ENCODE results near the gene PRKCH.
"Not testable (repeated sequence)": the region's sequence is repeated elsewhere in the genome, so short reads cannot be mapped to it uniquely, and the experiment has no call there.

Gene PRKCH

DNA sequence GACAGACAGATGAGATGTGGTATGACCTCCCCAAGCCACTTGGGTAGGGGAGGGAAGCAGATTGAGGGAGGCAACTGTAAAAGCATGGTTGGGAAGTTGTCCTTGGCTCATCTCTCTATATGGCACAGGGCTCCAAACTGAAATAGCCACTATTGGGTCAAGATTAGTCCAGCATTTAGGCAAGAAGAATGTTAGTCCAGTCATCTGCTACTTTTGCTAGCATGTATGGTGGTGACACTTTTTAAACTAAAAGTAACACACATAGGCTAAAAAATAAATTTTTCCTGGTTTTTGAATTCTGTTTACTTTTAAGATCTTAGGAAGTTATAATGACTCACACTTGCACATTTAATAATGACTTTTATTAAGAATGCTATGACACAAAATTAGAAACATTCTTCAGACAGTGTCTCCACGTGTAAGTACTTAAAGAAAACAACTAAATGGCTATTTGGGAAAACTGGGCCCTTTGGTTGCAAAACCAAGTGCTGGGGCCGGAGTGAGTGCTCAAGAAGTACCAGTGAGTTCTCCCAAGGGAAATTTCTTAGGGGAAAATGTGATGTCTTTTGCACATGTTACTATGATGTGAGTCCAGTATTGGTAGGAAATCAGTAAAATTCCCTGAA lies 194.9 kb downstream of the PRKCH start:
- DNase-seq (ENCODE audit: low spot score) = no peak

DNA sequence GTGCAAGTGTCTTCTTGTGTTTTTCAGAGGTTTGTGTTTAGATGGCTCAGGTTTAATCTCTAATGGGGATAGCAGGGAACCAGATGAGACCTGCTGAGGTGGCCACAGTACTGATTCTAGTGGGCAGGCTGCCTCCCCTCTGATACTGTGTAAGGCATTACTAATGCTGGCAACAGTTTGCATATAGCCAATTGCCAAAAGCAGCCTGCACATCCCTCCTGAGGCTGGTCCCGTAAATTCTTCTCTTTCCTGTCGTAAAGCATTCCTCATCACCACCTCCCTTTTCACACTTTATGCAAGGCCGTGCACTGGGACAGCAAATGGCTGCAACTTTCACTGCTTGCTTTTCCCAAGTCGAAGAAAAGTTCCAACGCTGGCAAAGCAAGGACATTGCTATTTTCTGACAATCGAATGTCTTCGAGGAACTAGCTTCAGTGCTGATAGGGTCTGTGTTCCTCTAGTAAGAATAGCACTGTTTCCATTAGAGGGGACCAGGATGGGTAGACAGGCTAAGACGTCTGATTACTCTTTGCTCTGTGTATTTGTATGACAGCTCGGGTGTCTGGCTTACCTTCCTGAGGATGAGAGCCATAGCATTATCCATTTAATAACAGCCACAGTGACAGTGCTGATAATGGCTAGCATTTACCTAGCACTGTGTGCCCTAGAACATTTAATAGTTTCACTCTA lies 195.7 kb downstream of the PRKCH start:
- DNase-seq (ENCODE audit: low spot score) = no peak

DNA sequence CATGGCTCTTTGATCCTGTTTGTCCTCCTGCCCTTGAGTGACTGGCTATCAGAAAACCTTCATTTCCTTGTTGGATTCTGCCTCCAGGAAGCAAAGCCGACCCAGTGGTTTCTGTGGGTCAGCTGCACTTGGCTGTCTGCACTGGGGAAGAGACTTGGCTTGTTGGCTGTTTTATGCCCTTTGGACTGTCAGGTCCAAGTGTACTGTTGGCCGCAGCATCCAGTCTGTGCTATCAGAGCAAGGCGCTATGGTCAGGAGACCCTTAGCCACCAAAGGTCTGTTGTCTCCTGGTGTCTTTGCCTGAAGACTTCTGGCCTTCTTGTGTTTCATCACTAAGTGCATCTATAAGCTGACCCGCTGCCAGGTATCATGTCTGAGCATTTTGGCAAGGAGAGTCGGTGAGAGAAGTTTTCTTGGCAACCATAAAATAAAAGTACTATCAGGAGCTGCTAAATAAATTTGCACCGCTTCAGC lies 196.6 kb downstream of the PRKCH start:
- DNase-seq (ENCODE audit: low spot score) = no peak

DNA sequence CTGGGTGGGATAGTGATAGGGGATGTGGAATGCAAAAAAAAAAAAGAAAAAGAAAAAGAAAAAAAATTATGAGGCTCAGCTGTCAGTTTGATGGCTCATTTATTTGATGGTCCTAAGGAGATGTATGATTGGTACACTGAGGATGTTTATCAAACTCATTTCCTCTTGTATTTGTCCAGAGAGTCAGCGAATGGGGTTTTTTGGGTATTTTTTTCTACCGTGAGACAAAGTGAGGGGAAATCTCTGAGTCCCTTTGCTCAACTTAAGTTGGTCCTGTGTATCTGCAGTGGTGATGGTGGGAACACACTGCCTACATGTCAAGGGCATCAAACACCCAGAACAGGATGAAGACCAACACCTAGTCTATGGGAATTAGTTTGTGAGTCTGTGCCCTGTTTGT lies 197.0 kb downstream of the PRKCH start:
- DNase-seq (ENCODE audit: low spot score) = no peak

DNA sequence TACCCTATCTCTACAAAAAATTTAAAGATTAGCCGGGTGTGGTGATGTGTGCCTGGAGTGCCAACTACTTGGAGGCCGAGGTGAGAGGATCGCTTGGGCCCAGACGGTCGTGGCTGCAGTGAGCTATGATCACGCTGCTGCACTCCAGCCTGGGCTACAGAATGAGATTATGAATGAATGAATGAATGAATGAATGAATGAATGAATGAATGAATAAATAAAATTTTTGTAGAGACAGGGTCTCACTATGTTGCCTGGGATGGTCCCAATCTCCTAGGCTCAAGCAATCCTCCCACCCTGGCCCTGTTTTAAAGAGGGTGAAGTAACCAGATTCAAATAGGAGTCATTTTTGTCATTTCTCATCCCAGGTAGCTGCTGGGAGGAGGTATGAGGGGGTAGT lies 197.7 kb downstream of the PRKCH start:
- no peak for DNase-seq (ENCODE audit: low spot score)

DNA sequence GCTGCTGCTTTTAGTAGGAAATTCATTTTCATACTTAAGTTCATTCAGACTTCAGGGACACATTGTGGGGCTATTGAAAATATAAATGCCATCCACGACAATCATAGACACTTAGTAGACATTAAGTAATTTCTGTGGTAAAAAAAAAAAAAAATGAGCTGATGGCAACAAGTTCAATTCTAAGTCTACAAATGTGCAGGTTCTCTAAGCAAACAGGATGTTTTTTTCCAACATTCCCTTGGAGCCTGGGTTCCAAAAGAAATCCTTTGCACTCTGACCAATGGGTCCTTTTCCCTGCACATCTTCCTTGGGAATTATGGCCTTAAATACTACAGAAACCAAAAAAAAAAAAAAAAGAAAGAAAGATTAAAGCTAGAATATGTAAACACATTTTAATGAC lies 198.4 kb downstream of the PRKCH start:
- no peak for DNase-seq (ENCODE audit: low spot score)

DNA sequence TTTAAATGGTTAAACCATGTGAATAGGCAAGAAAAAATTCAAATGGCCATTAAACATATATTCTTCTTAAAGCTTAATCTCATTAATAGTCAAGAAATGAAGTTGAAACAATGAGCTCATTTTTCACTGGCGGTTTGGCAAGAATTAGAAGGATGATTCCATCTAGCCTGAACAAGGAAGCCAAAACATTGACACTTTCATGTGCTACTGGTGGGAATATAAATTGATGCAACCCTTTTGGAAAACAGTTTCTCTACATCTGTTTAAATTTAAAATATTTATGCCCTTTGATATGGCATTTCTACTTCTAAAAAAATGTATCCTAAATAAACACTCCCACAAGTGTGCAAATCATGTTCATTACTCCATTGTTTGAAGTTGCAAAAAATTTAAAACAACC lies 199.2 kb downstream of the PRKCH start:
- DNase-seq (ENCODE audit: low spot score) = no peak

DNA sequence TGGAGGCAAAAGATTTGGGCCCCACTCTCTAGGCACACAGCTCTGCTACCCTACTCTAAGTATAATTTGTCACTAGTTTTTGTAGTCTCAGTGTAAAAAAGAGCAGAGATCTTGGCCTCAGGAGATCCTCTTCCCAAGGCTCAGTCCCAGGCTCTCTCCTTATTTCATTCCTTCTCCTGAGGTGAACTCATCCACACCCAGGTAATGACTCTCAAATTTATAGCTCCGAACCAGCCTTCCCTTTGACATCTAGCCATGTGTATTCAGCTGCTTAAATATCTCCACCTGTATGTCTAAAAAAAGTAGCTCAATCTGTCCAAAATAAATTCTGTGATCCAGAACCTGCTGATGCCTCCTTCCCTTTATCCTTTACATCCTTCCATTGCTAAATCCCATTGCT lies 200.4 kb downstream of the PRKCH start:
- no peak for DNase-seq (ENCODE audit: low spot score)

DNA sequence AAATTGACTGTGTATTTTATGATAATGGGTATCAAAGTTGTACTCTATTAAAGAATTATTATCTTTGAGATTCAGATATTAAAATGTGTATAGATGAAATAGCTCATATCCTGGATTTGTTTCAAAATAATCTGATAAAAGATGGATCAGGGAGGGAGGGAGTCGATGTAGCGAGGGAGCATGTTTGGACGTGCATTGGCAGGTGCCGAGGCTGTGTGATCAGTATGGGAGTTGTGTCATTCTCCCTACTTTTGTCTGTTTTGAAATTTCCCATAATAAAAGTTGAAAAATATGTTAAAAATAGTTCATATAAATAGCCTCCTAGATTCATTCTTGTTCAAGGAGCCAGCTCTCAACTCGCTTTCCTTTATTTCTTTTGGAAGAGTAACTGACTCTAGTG lies 202.4 kb downstream of the PRKCH start:
- DNase-seq (ENCODE audit: low spot score) = no peak

DNA sequence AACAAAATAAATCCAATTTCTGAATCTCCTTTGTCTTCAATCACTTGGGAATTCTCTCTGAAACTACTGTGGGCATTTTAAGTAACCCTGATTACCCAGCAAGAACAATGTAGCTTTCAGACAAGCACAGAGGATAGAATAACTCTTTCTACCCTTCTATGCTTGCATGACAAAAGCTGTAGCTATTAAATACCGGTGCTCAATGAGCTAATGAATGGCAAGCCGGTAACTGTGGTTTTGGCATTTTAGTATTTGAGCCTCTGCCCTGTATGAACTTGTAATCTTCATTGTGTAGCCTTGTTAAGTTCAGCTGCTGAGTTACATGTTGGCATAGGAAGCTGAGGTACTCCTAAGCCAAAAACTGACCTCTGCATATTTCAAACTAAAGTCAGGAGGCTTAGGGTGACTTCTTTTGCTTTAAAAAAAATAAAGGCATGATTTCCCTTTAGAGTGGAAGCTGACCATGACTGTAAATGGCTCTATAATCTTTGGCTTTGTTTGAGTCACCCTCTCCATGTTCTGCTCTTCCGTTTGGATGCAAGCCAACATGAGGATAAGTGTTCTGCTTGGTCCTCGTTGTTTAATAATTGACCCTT lies 202.9 kb downstream of the PRKCH start:
- DNase-seq (ENCODE audit: low spot score) = no peak

DNA sequence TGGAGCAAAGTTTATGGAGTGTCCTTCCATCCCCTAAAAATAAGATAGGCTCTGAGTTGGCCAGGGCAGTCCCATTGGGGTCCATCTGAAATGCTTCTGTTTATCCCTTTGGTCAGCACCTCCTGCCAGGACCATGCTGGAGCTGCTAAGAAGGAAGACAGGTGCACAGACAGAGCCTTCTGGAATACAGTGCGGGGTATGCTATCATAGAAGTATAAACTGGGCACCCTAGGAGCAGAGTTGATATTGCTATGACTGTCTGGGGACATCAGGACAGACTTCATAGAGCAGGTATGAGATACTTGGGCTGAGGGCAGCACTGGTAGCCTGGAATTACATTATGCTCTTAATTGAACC lies 203.5 kb downstream of the PRKCH start:
- no peak for DNase-seq (ENCODE audit: low spot score)

DNA sequence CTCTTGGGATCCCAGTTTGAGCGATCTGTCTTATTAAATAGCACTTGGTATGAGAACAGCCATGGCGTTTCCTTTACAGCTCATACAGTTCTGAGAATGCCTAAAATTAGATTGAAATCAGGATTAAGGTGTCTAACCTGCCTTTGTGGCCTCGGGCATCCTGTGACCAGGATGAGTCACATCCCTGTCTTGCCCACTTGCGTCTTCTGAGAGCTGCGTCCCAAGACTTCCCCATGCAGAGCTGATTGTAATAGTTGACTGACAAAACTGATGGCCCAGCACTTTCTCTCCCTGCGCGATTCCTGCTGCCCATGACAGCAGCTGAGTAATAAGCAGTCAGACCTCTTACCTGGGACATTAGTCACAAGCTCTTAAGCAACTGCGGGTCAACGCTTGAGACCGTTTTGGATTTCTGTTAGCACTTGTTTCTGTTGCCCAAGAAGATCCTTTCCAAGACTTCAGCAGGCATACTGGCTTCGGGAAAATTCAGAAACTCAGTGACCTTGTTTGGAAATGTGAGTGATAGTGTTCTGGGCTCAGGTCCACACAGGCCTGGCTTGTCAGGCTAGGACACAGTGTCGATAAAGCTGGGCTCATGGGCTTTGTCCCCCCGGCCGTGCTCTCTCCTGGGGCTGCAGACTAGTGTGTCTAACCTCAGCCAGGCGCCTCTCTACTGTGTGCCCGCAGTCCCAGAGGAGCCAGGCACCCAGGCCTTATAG lies 204.1 kb downstream of the PRKCH start:
- DNase-seq (ENCODE audit: low spot score) = no peak

DNA sequence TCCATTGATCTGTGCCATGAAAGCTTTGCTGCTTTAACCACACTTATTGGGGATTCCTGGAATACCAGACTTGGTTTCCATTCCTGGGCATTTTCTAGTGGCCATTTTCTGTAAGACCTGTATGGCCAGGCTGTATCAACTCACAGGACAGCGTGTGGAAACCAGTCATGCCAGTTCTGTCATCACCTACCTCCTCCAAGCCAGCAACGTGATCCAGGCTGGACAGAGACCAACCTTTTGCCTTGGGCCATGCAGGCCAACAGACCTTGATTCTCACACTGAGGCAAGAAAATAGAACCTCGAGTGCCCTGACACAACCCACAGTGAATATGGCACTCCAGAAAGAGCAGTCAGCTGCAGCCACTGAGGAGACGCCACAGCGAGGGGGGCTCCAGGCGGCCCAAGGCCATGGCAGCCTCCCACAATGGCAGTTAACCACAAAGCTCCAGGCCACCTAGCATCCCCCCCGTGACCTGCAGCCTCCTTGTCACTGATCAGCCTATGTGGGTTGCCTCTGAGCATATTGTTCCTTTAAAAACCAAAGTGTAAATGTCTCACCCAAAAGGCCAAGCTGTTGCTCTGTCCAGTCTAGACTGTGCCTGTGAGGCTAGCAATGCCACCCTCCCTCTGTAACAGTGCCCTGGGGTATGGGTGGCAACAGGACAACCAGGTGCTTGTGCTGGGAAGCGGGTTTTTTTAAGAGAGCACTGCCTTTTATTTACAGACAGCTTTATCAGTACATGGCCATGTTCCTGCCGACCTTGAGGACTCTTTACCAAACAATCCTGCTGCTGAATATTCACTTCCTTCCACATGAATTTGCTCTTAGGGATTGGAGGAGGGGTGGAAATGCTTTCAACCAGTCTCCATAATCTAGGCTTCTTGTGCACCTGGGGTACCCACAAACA lies 205.3 kb downstream of the PRKCH start:
- no peak for DNase-seq (ENCODE audit: low spot score)

DNA sequence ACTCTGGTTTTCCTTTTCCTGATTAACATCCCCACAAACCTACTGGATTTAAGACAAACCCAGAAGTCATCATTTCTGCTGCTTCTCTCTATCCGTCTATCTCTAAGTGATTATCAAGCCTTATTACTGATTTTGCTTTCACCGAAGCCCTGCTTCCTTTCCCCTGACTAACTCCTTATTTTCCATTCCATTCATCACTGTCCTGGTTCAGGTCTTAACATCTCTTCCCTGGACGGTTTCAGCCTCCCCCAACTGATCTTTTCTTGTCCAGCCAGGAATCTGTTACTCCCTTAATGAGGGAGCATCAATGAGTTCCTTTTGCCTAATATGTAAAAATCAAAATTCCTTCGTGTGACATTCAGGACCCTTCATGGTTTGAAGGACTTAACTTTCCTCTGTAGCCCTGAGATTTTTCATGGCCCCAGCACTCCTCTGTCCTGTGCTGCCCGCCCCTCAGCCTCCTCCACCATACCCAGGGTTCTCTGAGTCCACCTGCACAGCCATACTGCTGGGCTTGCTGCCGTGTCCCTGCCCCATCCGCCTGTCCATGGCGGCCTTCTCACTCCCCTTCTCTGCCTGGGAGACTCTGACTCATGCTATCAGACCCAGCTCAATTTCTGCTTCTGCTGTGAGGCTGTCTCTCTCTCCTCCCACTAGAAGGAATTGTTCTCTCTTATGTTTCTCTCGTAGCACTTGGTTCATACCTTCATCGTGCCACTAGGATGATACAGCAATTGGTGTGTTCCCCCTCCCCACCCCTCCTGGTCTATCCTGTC lies 206.1 kb downstream of the PRKCH start:
- no peak for DNase-seq (ENCODE audit: low spot score)

DNA sequence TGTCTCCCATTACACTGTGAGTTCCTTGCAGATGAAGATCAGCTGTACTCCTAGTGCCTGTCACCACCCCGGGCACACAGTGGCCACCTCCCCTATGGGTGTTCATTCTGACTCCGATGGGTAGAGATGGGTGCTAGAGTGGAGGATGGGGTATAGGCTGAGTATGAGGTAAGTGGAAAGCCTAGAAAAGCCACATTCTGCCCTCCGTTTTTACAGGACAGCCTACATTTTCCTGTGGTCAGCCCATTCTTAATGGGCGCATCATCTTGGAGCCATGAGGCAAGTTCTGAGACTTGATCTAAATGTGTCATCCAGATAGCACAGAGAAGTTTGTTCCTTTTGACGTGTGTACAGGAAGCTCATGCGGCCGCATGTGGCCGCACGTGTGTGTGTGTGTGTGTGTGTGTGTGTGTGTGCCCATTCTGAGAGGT lies 207.2 kb downstream of the PRKCH start:
- DNase-seq (ENCODE audit: low spot score) = no peak

DNA sequence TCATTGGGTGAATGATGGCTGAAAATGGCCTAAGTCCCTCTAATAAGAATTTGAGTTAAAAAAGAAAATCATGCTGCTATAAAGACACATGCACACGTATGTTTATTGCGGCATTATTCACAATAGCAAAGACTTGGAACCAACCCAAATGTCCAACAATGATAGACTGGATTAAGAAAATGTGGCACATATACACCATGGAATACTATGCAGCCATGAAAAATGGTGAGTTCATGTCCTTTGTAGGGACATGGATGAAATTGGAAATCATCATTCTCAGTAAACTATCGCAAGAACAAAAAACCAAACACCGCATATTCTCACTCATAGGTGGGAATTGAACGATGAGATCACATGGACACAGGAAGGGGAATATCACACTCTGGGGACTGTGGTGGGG lies 208.0 kb downstream of the PRKCH start:
- DNase-seq (ENCODE audit: low spot score) = not testable (repeated sequence)

DNA sequence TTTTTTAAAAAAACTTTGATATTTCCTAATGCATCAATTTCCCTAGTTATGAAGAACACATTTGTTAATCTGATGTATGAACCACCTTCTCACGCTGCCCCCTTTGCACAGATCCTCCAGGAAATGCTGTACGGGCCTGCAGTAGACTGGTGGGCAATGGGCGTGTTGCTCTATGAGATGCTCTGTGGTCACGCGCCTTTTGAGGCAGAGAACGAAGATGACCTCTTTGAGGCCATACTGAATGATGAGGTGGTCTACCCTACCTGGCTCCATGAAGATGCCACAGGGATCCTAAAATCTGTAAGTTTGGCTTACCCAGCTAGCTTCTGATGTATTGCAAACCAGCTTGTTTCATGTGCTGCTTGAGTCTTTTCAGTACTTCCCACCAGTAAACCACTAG lies 208.9 kb downstream of the PRKCH start:
- no peak for DNase-seq (ENCODE audit: low spot score)

DNA sequence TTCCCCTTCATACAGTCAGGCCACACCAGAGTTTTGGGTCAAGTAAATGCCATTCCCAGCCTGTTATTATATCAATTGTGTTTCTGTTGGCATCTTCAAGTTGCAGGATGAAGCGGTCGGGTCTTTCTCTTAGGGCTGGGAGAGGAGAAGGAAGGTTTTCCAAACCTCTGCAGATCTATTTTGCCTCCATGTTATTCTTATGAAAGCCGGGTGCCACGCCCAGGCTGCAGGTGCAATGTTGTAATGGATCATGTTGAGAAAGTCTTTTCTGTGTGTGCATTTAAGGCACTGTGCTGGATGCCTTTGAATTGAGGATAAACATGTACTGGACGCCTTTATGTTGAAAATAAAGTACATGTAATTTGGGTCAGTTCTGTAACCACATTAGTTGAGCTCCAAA lies 209.5 kb downstream of the PRKCH start:
- DNase-seq (ENCODE audit: low spot score) = no peak

DNA sequence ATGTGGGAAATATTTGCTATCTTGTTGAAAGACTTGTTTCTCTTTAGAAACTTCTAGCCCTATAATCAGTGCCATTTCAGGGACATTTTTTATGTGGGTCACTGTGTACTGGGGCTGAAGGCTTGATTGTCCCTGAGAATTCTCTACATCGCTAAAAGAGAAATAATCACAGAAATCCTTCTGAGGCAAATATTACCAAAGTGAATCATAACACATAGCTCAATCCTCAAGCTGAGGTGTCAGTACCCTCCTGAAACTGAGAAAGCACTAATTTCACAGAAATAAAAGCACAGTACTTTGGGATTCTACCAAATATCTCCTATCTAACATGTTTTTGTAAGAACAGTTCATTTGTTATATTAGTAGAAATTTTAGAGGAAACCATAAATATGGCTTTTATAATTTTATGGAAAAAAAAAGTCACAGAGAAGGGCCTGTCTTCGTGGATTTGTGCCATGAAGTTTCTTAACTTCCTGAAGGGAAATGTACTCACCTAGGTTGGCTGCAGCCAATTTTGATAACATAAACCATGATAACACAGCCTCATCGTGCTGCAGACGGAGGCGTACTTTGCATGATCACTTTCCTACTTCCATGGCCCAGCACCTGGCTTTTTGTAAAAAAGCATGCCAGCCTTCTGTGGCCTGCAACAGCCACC lies 210.2 kb downstream of the PRKCH start:
- DNase-seq (ENCODE audit: low spot score) = no peak

DNA sequence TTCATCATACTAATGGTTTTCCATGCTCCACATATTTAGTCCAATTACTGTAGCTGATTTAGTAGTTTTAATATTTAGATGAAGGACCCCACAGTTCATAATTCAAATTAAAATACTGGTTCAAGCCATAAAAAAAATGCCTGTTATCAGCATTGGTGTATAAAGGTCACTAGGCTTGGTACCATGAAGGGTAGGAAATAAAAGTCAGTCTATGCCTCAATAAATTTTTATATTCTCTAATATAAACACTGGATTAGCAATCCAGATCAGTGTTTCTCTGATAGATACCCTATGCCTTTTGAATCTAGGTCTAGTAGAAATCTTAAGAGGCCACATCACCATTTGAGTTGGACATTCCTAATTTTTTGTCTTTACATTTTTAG lies 210.7 kb downstream of the PRKCH start:
- no peak for DNase-seq (ENCODE audit: low spot score)

DNA sequence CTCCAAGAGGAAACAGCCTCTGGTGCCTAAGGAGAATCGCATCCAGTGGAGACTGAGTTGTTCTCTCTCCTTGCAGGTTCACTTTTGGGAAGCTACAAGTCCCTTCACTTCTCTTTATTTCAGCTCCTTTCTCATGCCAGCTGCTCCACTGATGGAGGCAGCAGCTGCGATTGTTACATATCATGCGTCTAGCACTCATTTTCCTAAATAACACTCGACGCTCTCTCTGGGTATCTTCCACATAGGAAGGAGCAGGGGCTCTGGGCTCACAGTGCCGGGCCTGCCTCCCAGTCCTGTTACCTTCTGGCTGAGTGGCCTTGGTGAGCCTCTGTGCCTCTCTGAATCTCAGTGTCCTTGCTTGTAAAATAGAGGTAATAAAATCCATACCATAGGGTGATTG lies 211.4 kb downstream of the PRKCH start:
- DNase-seq (ENCODE audit: low spot score) = no peak
